NCI-H82 treated with DMSO at 0.1 percent for 48 hours (cell line): ENCODE data around the gene PCBP2.
A peak's percentile ranks its signal among the peaks of the same experiment; 100 is the strongest.

Source experiments
- DNase-seq: peaks from one replicate; lab custom pipeline; 2025; ENCODE audit not compliant: unreplicated experiment; lab: John Stamatoyannopoulos, UW

PCBP2 gene

DNA sequence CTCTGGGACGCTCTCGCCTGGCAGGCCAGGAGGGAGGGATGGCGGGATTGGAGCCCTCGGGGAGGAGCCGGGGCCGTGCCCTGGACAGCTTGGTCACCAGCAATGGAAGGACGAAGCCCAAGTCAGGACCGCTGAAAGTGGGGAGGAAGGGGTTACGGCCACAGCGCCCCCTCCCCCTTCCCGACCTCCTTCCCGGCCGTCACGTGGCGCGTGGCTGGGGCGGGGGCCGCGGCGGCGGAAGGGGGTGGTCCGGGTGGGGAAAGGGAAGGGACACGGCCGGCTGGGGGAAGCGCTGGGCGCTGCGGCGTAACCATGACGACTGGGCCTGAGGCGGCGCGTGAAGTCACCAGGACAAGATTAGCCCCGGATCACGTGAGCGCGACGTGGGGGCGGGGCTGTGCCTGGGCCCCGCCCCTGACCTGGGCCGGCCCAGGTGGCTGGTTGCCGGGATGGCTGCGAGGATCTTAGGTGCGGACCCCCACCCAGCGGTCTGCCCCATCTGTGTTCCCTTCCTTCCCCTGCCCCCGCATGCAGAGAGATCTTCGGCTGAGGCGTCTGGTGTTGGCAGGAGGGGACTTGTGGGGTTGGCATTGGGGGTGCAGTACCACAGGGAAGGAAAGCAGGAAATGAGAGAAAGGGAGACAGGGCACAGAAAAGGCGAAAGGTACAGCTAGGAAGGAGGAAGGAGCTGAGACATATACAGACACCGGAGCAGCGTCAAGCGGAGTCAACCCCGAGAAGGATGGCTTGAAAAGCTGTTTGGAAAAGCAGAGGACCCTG is 41.1 kb downstream of the PCBP2 start:
- peak; percentile 78 for DNase-seq

DNA sequence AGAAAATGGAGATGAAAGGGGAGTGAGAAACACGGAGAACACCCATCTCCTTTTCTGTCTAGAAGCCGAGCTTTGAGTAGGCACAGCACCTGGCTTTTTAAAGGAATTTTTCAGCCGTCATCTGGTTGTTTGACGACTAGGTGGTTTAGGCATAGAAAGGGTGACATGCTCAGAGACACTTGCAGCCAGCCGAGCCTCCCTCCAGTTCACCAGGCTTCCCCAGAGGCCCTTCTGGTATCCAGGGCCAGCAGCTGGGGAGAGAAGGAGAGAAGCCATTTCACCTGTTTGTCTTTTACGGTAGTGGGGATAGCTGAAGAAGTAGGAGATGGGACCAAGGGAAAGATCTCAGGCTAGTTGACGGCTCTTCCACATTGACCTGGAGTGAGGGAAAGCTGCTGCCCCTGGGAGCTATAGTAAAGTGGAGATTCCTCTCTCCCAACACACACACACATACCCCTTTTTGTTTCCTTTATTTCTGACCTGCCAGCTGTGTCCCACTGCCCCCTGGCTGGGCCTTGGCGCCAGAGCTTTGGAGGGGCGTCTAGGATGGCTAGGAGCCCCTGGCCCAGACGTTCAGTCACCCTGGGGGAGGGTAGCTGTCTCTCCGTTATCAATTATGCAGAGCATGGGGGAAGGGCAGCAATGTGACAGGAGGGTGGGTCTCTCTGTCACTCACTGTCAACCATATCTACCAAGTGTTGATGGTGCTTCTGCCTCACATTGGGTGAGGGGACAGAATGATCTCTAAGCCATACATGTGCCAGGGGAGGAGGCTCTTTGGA is 41.9 kb downstream of the PCBP2 start:
- DNase-seq, result no peak

DNA sequence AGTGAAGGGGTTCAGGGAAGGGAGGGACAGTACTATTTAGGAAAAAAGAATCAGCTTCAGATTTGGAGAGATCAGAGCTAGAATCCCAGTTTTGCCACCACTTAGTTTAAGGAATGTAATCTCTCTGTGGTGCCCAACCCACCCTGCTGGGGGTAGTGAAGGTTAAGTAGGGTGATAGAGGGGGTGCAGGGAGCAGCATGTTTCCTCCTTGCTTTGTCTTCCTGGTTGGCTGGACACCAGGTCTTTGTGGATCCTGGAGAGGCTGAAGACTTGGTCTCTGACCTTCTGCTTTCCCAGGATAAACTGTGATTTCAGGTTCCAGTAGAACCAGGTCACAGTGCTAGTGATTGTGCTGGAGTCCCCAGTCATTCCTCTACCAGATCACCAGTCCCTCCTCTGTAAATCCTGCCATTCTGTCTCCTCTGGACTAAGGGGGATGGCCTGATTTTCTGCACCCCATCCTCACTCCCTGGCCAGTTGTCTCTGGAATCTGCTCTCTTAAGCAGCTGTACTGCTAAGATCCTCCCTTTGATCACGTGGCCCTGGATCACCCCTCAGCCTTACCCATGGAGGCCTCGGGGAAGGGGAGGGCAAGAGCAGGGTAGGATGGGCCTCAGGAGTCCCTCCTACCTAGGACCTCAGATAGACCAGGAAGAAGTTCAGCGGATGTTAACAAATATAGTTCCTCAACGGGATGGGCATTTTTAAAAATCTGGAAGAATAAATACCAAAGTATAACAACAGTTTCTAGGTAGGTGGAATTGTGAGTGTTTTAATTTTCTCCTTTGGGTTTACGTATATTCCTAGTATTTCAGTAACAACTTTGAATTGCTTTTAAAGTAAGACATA is 44.2 kb downstream of the PCBP2 start:
- DNase-seq, result peak; percentile 23

DNA sequence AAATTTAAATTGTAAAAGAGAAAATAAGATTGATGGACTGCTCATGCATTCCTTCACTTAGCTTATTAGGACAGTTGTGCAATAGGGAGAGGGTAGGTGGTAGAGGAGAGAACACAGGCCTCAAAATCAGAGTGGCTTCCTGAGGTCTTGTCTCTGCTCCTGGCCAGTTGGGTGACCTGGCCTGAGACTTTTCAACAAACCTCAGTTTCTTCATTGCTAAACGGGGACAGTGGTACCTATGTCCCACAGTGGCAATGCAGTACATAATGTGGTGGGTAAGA is 44.8 kb downstream of the PCBP2 start:
- DNase-seq, result no peak

DNA sequence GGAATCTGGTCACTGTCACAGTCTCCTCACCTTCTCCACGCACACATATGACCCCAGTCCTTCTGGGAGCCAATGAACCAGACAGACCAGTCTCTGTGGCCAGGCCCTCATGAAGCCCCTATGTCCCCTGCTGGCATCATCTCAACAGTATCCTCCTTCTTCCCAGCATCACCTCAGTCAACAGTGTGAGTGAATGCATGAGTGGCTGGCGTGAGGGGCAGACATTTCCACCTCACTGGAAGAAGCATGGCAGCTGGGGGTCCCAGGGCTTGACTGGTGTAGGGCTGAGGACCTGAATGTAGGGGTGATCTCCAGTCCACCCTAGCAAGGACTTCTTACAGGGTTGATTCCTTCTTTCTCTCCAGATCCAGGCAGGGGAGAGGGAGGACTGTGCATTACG is 45.6 kb downstream of the PCBP2 start:
- DNase-seq, result no peak

DNA sequence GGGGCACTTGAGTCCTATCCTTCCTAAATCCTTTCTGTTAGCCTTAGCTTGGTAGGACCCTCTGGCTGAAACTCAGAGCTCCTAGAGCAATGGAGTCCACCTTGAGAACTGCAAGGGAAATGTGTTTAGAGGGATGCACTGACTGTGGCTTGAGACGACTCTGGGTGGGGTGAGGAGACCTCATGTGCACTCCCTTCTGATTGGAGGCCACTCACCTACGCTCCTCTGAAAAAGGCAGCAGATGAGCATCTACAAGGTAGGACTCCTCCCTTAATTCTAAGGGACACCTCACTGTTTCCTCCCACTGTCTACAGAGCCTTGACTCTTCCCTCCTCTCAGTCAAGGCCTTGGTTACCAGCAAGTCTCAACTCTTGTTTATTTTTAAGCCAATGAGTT is 46.3 kb downstream of the PCBP2 start:
- no peak for DNase-seq

DNA sequence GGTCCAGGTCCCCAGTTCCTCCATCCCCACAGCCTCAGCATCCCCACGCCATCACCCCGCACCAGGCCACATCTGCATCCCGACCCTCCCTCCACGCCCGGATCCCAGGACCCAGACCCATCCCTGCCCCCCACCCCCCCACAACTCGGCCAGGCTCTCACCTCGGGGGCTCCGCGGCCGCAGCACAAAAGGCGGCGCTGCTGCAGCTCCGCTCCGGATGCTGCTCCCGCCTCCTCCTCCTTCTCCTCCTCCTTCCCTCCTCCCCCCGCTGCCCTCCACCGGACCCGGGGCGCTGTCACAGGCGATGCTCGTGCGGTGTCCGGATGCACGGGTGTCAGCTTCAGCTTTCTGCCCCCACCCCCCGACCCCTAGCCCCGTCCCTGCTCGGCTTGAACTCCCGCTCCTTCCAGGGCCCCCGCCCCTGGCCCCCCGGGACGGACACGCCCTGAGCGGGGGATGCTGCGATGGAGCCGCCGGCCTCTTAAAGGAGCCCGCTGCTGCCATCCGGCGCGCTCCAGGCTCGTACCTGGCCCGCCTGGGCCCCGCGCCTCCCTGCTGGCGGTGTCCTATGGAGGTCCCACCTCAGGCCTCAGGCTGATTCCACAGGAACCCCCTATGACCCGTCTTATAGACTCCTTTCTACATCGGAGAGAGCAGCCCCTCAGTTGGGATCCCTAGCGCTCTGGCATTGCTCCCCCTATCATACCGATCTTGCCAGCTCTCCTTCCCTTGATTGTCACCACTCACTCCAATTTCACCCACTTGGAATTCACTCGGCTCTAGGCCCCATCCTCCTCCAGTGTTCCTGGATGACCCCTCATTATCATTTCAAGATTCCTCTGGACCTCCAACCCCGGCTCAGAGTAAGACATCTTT is 47.6 kb downstream of the PCBP2 start, which contains the start of gene MAP3K12:
MAP3K12 (minus strand) TSS at position 193 of the 876 bp plus-strand sequence. CDS start 12,067 bp downstream, outside the sequence.
- no peak for DNase-seq

DNA sequence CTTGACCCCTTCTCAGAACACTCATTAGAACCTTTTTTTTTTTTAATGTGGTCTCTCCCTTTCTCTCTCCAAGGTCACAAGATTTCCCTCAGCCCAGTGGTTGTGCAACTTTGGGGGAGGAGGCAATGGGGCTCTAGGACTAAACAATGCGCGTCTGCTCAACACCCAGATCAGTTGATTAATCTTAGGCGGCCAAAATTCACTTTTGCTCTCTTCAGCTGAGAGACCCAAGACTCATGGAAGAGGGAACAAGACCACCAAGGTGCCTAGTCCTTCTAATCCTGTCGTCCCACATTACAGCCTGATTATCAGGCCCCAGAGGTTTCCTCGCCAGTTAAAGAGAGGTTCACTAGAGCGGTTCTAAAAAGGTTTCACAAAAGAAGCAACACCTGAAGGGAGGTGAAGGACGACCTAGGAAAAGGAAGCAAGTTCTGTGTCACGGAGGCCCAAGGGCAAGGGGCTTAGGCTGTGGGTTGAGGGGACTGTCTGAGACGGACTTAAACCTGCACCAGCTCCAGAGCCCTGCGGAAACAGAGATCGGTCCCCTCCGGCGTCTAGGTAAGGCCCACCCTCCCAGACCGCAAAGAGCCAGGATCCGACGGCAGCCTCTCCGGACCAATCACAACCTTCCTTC is 48.4 kb downstream of the PCBP2 start:
- no peak for DNase-seq

DNA sequence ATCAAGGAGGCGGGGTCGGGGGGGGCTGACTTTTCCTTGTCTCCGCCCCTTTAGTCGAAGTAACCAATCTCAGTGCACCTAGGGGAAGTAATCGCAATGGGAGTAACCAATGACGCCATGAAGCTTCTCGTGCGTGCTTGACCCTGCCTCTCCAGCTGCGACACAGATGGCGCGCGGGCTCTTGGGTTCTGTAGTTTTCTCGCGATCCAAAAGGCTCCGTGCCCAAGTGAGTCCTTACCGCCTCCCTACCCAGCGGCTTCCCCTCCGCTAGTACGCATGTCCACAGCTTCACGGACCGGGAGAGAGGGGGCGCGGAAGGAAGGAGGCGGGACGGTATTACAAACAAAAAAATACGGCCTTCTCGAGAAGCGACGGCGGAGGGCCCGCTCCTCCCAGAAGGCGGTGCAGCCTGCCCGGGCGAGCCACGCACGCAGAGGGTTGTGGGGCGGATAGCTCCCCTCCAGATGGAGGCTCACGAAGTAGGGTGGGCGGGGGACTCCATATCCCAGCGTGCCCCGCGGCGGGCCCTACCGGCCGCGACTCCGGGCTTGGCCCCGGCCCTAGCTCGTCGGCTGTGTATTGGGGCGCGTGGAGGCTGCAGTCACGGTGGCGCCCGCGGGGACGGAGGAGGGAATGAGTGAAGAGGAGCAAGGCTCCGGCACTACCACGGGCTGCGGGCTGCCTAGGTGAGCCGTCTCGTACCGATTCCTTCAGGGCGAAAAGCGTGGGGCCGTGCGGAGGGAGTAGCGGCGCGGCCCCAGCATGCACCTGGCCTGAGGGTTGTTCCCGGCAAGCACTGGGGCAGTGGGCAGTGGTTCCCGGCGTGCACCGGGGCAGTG is 49.1 kb downstream of the PCBP2 start, which contains the start of gene TARBP2:
TARBP2 (plus strand) TSS at position 508 of the 839 bp plus-strand sequence; CDS start at position 634, 126 bp downstream.
- peak; percentile 99 for DNase-seq

DNA sequence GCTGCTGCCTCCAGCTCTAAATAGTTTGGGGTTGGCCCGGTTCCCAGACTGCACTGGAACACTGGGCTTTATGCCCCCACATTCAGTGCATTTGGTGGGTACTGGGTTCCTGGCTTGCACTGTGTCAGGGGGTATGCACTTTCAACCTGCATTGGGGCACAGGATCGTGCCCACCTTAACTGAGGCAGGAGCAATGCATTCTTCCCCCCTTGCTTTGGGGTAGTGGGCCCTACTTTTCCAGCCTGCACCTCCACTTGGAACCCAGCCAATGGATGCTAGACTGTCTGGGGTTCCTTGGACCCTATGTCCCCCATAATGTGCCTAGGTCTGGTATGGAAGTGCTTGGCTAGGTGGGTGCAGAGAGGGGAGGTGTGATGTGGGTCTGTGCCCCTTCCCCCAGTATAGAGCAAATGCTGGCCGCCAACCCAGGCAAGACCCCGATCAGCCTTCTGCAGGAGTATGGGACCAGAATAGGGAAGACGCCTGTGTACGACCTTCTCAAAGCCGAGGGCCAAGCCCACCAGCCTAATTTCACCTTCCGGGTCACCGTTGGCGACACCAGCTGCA is 49.8 kb downstream of the PCBP2 start:
- no peak for DNase-seq

DNA sequence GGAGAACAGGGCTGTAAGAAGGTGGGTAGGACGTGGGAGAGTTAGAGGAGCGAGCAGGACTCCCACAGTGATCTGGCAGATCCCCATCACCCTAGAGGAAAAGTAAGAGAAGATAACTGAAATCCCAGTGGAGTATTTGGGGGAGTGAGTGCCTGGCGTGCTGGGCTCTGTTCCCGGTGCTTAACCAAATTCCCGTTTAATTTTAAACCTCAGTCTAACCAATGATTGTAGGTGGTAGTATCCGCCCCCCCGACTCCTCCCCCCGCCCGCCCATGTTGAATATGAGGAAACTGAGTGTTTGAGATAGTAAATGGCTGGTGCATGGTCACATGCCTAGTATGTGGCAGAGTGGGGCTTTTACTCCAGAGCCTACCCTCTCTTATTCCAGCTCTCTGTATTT is 50.4 kb downstream of the PCBP2 start:
- DNase-seq, result no peak

DNA sequence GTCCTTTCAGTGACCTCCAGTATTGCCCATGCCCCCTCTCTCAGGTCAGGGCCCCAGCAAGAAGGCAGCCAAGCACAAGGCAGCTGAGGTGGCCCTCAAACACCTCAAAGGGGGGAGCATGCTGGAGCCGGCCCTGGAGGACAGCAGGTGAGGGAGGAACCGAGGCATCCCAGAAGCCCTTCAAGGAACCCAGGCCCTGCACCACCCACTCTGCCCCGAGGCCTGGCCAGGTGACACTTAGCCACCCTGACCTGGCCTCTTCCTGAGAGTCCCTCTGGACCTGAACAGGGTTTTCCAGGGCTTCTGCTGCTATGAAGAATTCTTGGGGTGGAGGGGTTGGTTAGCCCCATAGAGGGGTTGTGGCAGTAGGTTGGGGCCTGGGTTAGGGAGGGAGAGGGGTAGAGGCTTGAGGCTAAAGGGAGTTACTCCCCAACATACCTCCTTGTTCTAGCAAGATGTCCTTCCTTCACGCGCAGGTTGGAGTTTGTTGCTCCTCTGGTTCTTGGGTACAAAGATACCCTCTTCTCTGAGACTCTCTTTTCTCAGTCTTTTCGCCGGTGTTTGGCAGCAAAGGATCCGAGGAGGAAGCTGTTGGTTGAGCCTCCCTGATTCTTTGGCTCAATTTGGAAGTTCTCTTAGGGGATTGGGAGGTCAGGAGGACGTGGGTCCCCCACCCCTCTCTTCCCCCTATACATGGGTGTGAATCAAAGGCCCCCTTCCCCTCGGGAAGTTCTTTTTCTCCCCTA is 51.3 kb downstream of the PCBP2 start:
- no peak for DNase-seq

DNA sequence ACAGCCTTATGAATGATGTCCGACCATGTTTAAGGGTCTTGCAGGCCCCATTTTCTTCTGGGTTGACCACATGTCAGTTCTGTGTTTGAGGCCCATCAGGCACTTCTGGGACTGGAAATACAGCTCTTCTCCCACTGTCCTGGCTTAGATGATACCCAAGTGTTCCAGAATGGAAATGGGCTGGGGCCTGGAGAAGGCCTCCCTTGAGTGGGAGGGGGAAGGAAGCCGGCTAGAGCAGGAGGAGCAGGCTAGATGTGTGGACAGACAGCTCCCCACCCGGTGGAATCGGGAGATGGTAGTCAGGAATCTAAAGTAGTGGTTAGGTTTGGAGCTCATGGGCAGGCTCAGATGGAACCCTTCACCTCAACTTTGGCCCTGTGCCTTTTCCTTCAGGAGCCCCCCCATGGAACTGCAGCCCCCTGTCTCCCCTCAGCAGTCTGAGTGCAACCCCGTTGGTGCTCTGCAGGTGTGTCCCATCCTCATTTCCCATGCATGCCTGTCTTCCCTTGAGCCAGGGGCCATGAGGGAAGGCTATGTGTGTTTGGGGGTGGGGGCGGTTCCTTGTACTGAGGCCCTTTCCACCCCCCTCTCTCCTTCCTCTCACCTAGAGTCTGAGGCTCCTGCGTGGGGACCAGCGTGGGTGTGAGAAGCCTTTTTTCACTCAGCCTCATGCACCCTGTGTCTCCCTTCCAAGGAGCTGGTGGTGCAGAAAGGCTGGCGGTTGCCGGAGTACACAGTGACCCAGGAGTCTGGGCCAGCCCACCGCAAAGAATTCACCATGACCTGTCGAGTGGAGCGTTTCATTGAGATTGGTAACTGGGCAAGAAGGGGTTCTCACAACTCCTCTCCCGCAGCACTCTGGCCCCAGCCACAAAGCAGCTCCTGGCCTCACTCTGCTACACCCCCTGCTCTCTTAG is 52.4 kb downstream of the PCBP2 start:
- DNase-seq, result no peak

DNA sequence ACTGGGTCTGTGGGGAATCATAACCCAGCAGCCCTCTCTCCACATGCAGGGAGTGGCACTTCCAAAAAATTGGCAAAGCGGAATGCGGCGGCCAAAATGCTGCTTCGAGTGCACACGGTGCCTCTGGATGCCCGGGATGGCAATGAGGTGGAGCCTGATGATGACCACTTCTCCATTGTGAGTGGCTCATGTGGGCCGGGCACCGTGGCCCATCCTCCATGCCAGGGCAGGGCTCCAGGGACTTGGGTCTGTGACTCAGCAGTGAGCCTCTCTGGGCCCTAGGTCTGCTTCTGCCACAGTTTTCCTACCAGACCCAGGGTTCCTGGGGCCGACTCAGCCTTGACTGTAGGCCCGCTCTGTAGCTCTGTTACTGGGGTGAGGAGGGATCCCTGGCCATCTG is 53.2 kb downstream of the PCBP2 start:
- no peak for DNase-seq

DNA sequence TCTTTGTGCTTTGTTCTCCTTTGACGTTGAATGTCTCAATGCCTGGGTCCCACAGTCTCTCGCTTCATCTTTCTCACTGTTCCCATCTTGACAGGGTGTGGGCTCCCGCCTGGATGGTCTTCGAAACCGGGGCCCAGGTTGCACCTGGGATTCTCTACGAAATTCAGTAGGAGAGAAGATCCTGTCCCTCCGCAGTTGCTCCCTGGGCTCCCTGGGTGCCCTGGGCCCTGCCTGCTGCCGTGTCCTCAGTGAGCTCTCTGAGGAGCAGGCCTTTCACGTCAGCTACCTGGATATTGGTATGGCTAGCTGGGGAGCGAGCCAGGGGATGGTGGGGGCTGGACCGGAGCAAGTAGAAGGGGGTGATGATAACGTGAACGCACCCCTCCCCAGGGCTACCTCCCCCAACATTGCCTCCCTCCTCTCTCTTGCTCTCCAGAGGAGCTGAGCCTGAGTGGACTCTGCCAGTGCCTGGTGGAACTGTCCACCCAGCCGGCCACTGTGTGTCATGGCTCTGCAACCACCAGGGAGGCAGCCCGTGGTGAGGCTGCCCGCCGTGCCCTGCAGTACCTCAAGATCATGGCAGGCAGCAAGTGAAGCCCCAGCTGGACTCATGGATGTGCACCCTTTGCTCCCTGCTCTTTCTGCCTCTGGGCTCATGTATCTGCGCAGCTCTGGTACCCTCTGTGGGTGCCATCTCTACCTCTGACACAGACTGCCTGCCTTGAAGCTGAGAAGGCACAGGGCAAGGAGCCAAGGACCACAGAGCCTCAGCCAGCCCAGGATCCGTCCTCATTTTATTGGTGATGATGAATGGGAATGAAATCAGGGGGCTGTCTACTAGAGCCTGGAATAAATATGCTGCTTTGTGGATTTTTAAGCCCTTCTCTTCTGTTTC is 53.9 kb downstream of the PCBP2 start:
- no peak for DNase-seq

DNA sequence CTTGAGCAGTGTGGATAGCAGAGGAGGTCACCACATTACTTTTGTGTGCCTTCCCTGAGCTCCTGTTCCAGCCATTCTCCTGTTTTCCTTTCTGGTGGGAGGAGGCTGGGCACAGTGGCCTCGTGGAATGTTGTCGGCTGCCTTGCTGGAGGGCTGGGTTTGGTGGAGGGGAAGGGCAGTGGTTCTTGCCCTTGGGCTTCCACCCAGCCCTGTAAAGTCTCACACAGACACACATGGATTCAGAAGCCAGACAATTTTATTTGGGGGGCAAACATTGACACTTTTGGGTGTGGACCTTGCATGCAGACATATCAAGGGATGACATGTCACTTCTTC is 54.5 kb downstream of the PCBP2 start:
- no peak for DNase-seq
